ENCODE data around the gene MYOF. TPM values are rescaled to one million over a fixed set of nuclear protein-coding genes. Genes with fewer than 3 reads are reported as not detected.

The MYOF gene
- total and polyA plus RNA-seq, 9 of the 15 experiments (the other 6 are each of a cell fraction or from before 2014, with no cell fraction given), result 0.06 to 0.27 TPM; not detected in 7

DNA sequence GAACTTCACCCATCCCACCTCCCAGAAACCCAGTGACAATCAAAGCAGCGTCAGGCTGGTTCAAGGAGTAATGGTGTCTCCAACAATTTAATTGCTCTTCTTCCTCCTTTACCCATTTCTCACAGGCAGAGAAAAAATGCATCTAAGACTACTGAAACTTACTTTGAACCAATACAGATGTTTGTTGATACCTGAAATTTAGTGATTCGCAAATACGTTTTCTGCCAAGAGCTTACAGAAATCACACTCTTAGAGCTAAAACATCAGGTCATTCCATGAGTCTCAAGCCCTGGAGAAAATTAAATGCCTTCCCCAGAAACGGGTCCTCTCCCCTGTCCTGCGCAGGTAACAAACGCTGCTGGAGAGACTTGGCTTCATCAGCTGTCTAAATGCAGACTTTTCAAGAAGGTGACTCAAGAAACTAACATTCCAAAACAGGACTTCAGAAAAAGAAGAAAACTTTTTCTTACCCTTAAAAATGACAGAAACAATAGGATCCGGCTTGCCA, 443 bp downstream of the MYOF start:
- POLR2A ChIA-PET, result interaction anchor here (0.6 to 1.2 kb wide), 3 partner anchors 10 to 148 kb away, joined by 3 to 7 read pairs (median 3); no protein-coding TSS in a partner anchor
- intact Hi-C loops (cut with micrococcal nuclease), result loop anchor here (1.0 to 2.0 kb wide), 2 partner anchors 29 to 105 kb away; no protein-coding TSS in a partner anchor

DNA sequence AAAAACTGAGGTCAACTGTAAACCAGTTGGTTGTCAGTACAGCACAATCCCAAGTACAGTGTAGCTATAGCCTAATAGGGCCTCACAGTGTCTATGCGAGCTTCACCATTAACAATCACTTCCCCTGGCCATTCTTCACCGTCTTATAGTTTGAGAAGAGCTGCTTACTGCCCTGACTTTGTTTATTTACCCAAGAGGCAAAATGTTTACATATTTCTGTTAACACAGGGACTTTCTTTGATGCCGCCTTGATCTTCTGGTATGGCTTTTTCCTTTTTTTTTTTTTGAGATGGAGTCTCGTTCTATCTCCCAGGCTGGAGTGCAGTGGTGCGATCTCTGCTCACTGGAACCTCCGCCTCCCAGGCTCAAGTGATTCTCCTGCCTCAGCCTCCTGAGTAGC, 3.3 kb downstream of the MYOF start:
- WGBS (ENCODE audit: insufficient coverage, low coverage, missing lambda C conversion rate), result 2% methylated on average over 3 of the region's 6 CpGs
- Histone ChIP-seq H3K27me3 (ENCODE audit: control insufficient read depth in 2 of 2, insufficient read depth in 2 of 2, low read length in 2 of 2) (peaks cover 0 to 10% of the 10 kb centered on the region in 2 experiments; a peak in 3 of 5 replicates), H3K4me2 (ENCODE audit: insufficient read depth, low read length) (no peak overlapping the region), H4K20me1 (replicated peaks; ENCODE audit: control insufficient read depth, insufficient read depth, low read length) (no peaks in the 10 kb centered on the region), H3K27ac (ENCODE audit: extremely low read depth, low read depth, low read length) (no peak overlapping the region), H3K9me3 (replicated peaks; ENCODE audit: control insufficient read depth, insufficient read depth, low read depth, low read length) (no peaks in the 10 kb centered on the region), H3K36me3 (ENCODE audit: control insufficient read depth, insufficient read depth, low read length) (no peaks in the 10 kb centered on the region), H3K9ac (ENCODE audit: insufficient read depth in 1 of 2, low read depth in 2 of 2, low read length in 2 of 2) (no peak overlapping the region), H3K79me2 (ENCODE audit: control insufficient read depth, insufficient read depth, low read length) (no peaks in the 10 kb centered on the region), H3K9me1 (ENCODE audit: control insufficient read depth, insufficient read depth, low read length) (no peaks in the 10 kb centered on the region), H3K4me3 (no peak overlapping the region), H2AFZ (ENCODE audit: low read depth, low read length) (no peak overlapping the region), H3K4me1 (replicated peaks in 1 of 2; ENCODE audit: control insufficient read depth in 2 of 2, insufficient read depth in 2 of 2, low read length in 2 of 2) (no peaks in the 10 kb centered on the region)
- ATAC-seq (no peak), DNase-seq (ENCODE audit: extremely low read depth in 1 of 4, low spot score in 3 of 4) (no peak), FAIRE-seq (no peak)
- no TSS peak for BruUV-seq (replicated peaks)
- POLR2A ChIA-PET, result no interaction called here
- intact Hi-C loops (cut with micrococcal nuclease) (no loop called here), in situ Hi-C loops (cut with MboI) (no loop called here)
- TF ChIP-seq ZKSCAN3 (CRISPR knock-in tag; IDR thresholded peaks at IDR 0.05) (no peak), POLR2H (tag; IDR thresholded peaks at IDR 0.05; ENCODE audit: low read depth) (no peak), FOXJ2 (tag; IDR thresholded peaks at IDR 0.05) (no peak), ZNF232 (CRISPR knock-in tag; IDR thresholded peaks at IDR 0.05) (no peak), CHCHD3 (CRISPR knock-in tag; IDR thresholded peaks at IDR 0.05) (no peak), MECOM (CRISPR knock-in tag; IDR thresholded peaks at IDR 0.05) (no peak), ETV6 (IDR thresholded peaks at IDR 0.05; ENCODE audit: borderline replicate concordance in 1 of 2, low read depth in 2 of 2, low read length in 1 of 2) (no peak), ETV6 (CRISPR knock-in tag; IDR thresholded peaks at IDR 0.05; ENCODE audit: borderline replicate concordance) (no peak), CBX3 (IDR thresholded peaks at IDR 0.05; ENCODE audit: borderline replicate concordance in 1 of 2, low read length in 2 of 2) (no peak), ZNF551 (CRISPR knock-in tag; IDR thresholded peaks at IDR 0.05) (no peak), RNF2 (IDR thresholded peaks at IDR 0.05) (no peak), PTTG1 (tag; IDR thresholded peaks at IDR 0.05; ENCODE audit: low read depth) (no peak), MEF2D (tag; conservative IDR thresholded peaks at IDR 0.05; ENCODE audit: low read depth) (no peak)
- TF ChIP-seq, protein P1, sequence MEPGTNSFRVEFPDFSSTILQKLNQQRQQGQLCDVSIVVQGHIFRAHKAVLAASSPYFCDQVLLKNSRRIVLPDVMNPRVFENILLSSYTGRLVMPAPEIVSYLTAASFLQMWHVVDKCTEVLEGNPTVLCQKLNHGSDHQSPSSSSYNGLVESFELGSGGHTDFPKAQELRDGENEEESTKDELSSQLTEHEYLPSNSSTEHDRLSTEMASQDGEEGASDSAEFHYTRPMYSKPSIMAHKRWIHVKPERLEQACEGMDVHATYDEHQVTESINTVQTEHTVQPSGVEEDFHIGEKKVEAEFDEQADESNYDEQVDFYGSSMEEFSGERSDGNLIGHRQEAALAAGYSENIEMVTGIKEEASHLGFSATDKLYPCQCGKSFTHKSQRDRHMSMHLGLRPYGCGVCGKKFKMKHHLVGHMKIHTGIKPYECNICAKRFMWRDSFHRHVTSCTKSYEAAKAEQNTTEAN (CRISPR knock-in tag; IDR thresholded peaks at IDR 0.05), result no peak
- CTCF ChIA-PET (ENCODE audit: low intra/inter-chr PET ratio), result no interaction called here

More for the DNA sequence above, 443 bp downstream of the MYOF start:
- Histone ChIP-seq H3K9ac (ENCODE audit: insufficient read depth in 1 of 2, low read depth in 2 of 2, low read length in 2 of 2) (no peak overlapping the region), H3K27ac (ENCODE audit: extremely low read depth, low read depth, low read length) (no peak overlapping the region), H3K27me3 (ENCODE audit: control insufficient read depth in 2 of 2, insufficient read depth in 2 of 2, low read length in 2 of 2) (peaks cover 0 to 10% of the 10 kb centered on the region in 2 experiments; a peak in 3 of 5 replicates), H3K79me2 (ENCODE audit: control insufficient read depth, insufficient read depth, low read length) (no peaks in the 10 kb centered on the region), H4K20me1 (replicated peaks; ENCODE audit: control insufficient read depth, insufficient read depth, low read length) (no peaks in the 10 kb centered on the region), H3K4me2 (ENCODE audit: insufficient read depth, low read length) (peak overlapping the region; percentile 73; the same call in 1 of the 2 replicates), H2AFZ (ENCODE audit: low read depth, low read length) (peak overlapping the region; percentile 76; the same call in 1 of the 2 replicates), H3K36me3 (ENCODE audit: control insufficient read depth, insufficient read depth, low read length) (no peaks in the 10 kb centered on the region), H3K4me3 (no peak overlapping the region), H3K4me1 (replicated peaks in 1 of 2; ENCODE audit: control insufficient read depth in 2 of 2, insufficient read depth in 2 of 2, low read length in 2 of 2) (no peaks in the 10 kb centered on the region), H3K9me3 (replicated peaks; ENCODE audit: control insufficient read depth, insufficient read depth, low read depth, low read length) (no peaks in the 10 kb centered on the region), H3K9me1 (ENCODE audit: control insufficient read depth, insufficient read depth, low read length) (no peaks in the 10 kb centered on the region)
- TF ChIP-seq STAG1 (CRISPR knock-in tag; IDR thresholded peaks at IDR 0.05; ENCODE audit: borderline replicate concordance) (no peak), HNRNPLL (IDR thresholded peaks at IDR 0.05; ENCODE audit: low read depth, low read length, poor library complexity, severe bottlenecking) (no peak), BRD9 (IDR thresholded peaks at IDR 0.05; ENCODE audit: low read depth, partially characterized antibody) (no peak), POLR2A (conservative IDR thresholded peaks at IDR 0.05) (no peak), KLF1 (tag; IDR thresholded peaks at IDR 0.05) (no peak), POLR2AphosphoS2 (IDR thresholded peaks at IDR 0.05; ENCODE audit: low read length) (no peak), CSDE1 (IDR thresholded peaks at IDR 0.05) (no peak)
- no peak for ATAC-seq
- in situ Hi-C loops (cut with MboI), result loop anchor here (5.0 kb wide), 1 partner anchor 99 kb away; no protein-coding TSS in a partner anchor
- 4% methylated on average over 6 of the region's 7 CpGs for WGBS (ENCODE audit: insufficient coverage, low coverage, missing lambda C conversion rate)
- CTCF ChIA-PET (ENCODE audit: low intra/inter-chr PET ratio), result interaction anchor here (0.6 to 4.8 kb wide), 2 partner anchors 105 to 1393 kb away, joined by 8 to 50 read pairs; no protein-coding TSS in a partner anchor
- no peak for DNase-seq (ENCODE audit: extremely low read depth in 1 of 4, low spot score in 3 of 4)
- FAIRE-seq, result no peak
- BruUV-seq (replicated peaks), result no TSS peak

Measured in K562 (cell line).